ENCODE measurements around the gene LRRC27. TPM values are rescaled to one million over a fixed set of nuclear protein-coding genes. Genes with fewer than 3 reads are reported as not detected.
A peak's percentile ranks its signal among the peaks of the same experiment; 100 is the strongest.

The LRRC27 gene
- total and polyA plus RNA-seq, 12 donors = 6.5 to 17.6 (median 9.9) TPM

- H3K27ac ChIP-seq = no peak overlapping the region
- H3K4me3 ChIP-seq = no peak overlapping the region
- no peak for TF ChIP-seq POLR2A (IDR thresholded peaks at IDR 0.05)
- no peak for TF ChIP-seq CTCF (IDR thresholded peaks at IDR 0.05)
- WGBS, 4 donors = 85 to 94% (median 91%) methylated on average over 6 to 17 of the region's 17 CpGs
- peak in 1 of 7 donors; percentile 6 for DNase-seq
- no peaks in the 10 kb centered on the region for H3K36me3 ChIP-seq (replicated peaks in 1 of 2)
- H3K4me1 ChIP-seq (replicated peaks in 1 of 2) = no peaks in the 10 kb centered on the region
- H3K9me3 ChIP-seq (replicated peaks in 1 of 3) = no peaks in the 10 kb centered on the region
- H3K27me3 ChIP-seq = no peaks in the 10 kb centered on the region
- intact Hi-C loops (cut with DNase I) = no loop called here
Measured at GRCh38 chr10:132355297-132355696, 23.3 kb downstream of the LRRC27 start.

GRCh38 chr10:132355754-132356153, 23.8 kb downstream of the LRRC27 start:
- no peaks in the 10 kb centered on the region for H3K36me3 ChIP-seq (replicated peaks in 1 of 2)
- H3K4me3 ChIP-seq = no peak overlapping the region
- H3K27me3 ChIP-seq = no peaks in the 10 kb centered on the region
- H3K9me3 ChIP-seq (replicated peaks in 1 of 3) = no peaks in the 10 kb centered on the region
- H3K4me1 ChIP-seq (replicated peaks in 1 of 2) = no peaks in the 10 kb centered on the region
- H3K27ac ChIP-seq = no peak overlapping the region
- TF ChIP-seq CTCF (IDR thresholded peaks at IDR 0.05) (no peak), POLR2A (IDR thresholded peaks at IDR 0.05) (no peak)
- peak in 1 of 7 donors; percentile 9 for DNase-seq
- intact Hi-C loops (cut with DNase I) = no loop called here
- WGBS, 4 donors = 81 to 93% (median 88%) methylated on average over 3 to 13 of the region's 13 CpGs

GRCh38 chr10:132356621-132357195, 24.7 kb downstream of the LRRC27 start:
- Histone ChIP-seq H3K4me3 (no peak overlapping the region), H3K27ac (no peak overlapping the region), H3K36me3 (replicated peaks in 1 of 2) (no peaks in the 10 kb centered on the region), H3K9me3 (replicated peaks in 1 of 3) (no peaks in the 10 kb centered on the region), H3K4me1 (replicated peaks in 1 of 2) (no peaks in the 10 kb centered on the region), H3K27me3 (no peaks in the 10 kb centered on the region)
- DNase-seq = no peak
- TF ChIP-seq POLR2A (IDR thresholded peaks at IDR 0.05) = no peak
- 92 to 96% (median 94%) methylated on average over 6 to 12 of the region's 12 CpGs for WGBS, 4 donors
- intact Hi-C loops (cut with DNase I) = no loop called here

- TF ChIP-seq POLR2A (IDR thresholded peaks at IDR 0.05) = no peak
- no peak for TF ChIP-seq CTCF (IDR thresholded peaks at IDR 0.05)
- Histone ChIP-seq H3K27me3 (no peaks in the 10 kb centered on the region), H3K36me3 (replicated peaks in 1 of 2) (no peaks in the 10 kb centered on the region), H3K4me3 (no peak overlapping the region), H3K27ac (no peak overlapping the region), H3K4me1 (replicated peaks in 1 of 2) (no peaks in the 10 kb centered on the region), H3K9me3 (replicated peaks in 1 of 3) (no peaks in the 10 kb centered on the region)
- intact Hi-C loops (cut with DNase I) = no loop called here
- DNase-seq = no peak
- WGBS, 4 donors = 88 to 95% (median 92%) methylated on average over 11 to 15 of the region's 15 CpGs
Measured at GRCh38 chr10:132357286-132358058, 25.5 kb downstream of the LRRC27 start.

All from adrenal gland (tissue), 12 donors.